SJSA1 (cell line): ENCODE results near the gene RAMP3. TPM values are rescaled to one million over a fixed set of nuclear protein-coding genes. Genes with fewer than 3 reads are reported as not detected.

Experiments used
- DNase-seq, 2 experiments: peaks; one replicate each; pipeline ENCODE4 v3.0.0-alpha.2; 2015 to 2020; ENCODE audit warnings: low spot score in 2 of 2, low read depth in 1 of 2
- H3K27ac ChIP-seq: fragments of 250-450 bp; sonication (Bioruptor Pico); 2 replicates; pipeline ENCODE4 v1.5.1; 2020; ENCODE audit warnings: mild to moderate bottlenecking, moderate library complexity
- H3K27me3 ChIP-seq: fragments of 250-450 bp; sonication (Bioruptor Pico); replicated peaks from 2 replicates; pipeline ENCODE4 v1.5.1; 2020; ENCODE audit warnings: mild to moderate bottlenecking, moderate library complexity
- H3K36me3 ChIP-seq: fragments of 250-450 bp; sonication (Bioruptor Pico); 2 replicates; pipeline ENCODE4 v1.5.1; 2020; ENCODE audit warnings: mild to moderate bottlenecking
- H3K4me1 ChIP-seq: fragments of 250-450 bp; sonication (Bioruptor Pico); replicated peaks from 2 replicates; pipeline ENCODE4 v1.6.1; 2021; ENCODE audit warnings: mild to moderate bottlenecking
- H3K4me3 ChIP-seq: fragments of 250-450 bp; sonication (Bioruptor Pico); 2 replicates; pipeline ENCODE4 v1.5.1; 2020; ENCODE audit warnings: mild to moderate bottlenecking
- H3K9me3 ChIP-seq: fragments of 250-450 bp; sonication (Bioruptor Pico); replicated peaks from 2 replicates; pipeline ENCODE4 v1.5.1; 2020; ENCODE audit warnings: mild to moderate bottlenecking
- total RNA-seq: library from RNA; depleted of rRNA; stranded (reverse); fragments of >200 nt; shearing (Covaris generic); gene quantifications from 2 replicates; pipeline ENCODE4 v1.2.3, GENCODE V29; 2014

Gene RAMP3
- total RNA-seq, 1 experiment from 2014 or later = not detected

- no peaks in the 10 kb centered on the region for H3K36me3 ChIP-seq
- peaks cover 25% of the 10 kb centered on the region for H3K27me3 ChIP-seq
- no peak for DNase-seq
- H3K9me3 ChIP-seq = no peaks in the 10 kb centered on the region
- no peak overlapping the region for H3K4me3 ChIP-seq
- no peaks in the 10 kb centered on the region for H3K4me1 ChIP-seq
- H3K27ac ChIP-seq = no peak overlapping the region
Measured at GRCh38 chr7:45211066-45211465, 53.5 kb downstream of the RAMP3 start.

DNA sequence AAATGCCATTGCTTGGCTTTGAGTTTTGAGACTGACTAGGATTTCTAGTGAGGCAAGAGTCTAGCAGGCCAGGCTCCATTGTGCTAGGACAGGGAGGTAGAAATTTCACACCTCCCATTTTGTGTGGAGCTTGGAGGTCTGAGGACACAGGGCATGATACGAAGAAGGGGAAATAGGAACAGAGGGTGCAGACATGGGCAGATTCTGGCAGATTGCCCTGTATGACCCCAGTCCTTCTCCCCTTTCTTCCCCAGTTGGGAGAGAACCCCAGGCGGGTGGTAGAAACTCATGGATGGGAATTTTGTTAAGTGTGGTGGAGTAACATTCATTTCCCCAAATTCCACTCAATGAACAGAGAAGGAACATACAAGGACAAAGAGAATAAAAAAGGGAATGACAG, 54.4 kb downstream of the RAMP3 start:
- DNase-seq = no peak

DNA sequence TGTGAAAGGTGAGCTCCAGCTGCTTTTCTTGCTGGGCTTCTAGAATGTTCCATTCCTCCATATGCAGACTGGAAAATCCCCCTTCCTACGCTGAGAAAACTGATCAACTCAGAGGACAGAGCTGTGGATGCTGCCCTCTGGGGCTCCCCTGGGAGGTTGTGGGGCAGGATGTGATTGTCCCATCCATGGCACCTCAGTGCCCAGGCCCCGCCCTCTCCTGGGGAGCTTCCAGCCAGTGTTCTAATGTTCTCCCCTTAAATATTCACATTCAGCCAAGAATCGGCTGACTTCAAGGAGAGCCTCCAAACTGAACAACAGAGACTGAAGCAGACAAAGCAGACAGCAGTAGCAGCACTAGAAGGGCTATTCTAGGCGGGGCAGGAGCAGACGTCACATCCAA, 55.0 kb downstream of the RAMP3 start:
- no peaks in the 10 kb centered on the region for H3K36me3 ChIP-seq
- H3K27me3 ChIP-seq = peaks cover 34% of the 10 kb centered on the region

More for the DNA sequence above, 54.4 kb downstream of the RAMP3 start:
- Histone ChIP-seq H3K4me3 (no peak overlapping the region), H3K27me3 (peaks cover 34% of the 10 kb centered on the region), H3K4me1 (no peaks in the 10 kb centered on the region), H3K27ac (no peak overlapping the region), H3K36me3 (no peaks in the 10 kb centered on the region), H3K9me3 (no peaks in the 10 kb centered on the region)

GRCh38 chr7:45215601-45216062, 58.0 kb downstream of the RAMP3 start:
- no peaks in the 10 kb centered on the region for H3K9me3 ChIP-seq
- no peaks in the 10 kb centered on the region for H3K4me1 ChIP-seq
- DNase-seq = no peak
- no peak overlapping the region for H3K27ac ChIP-seq
- H3K4me3 ChIP-seq = no peak overlapping the region
- no peaks in the 10 kb centered on the region for H3K36me3 ChIP-seq
- peaks cover 35% of the 10 kb centered on the region for H3K27me3 ChIP-seq

More for the DNA sequence above, 55.0 kb downstream of the RAMP3 start:
- DNase-seq = no peak
- H3K9me3 ChIP-seq = no peaks in the 10 kb centered on the region
- H3K4me1 ChIP-seq = no peaks in the 10 kb centered on the region
- H3K4me3 ChIP-seq = no peak overlapping the region
- no peak overlapping the region for H3K27ac ChIP-seq

GRCh38 chr7:45216181-45216580, 58.6 kb downstream of the RAMP3 start:
- peaks cover 38% of the 10 kb centered on the region for H3K27me3 ChIP-seq
- H3K36me3 ChIP-seq = no peaks in the 10 kb centered on the region
- DNase-seq = no peak
- no peaks in the 10 kb centered on the region for H3K4me1 ChIP-seq
- H3K4me3 ChIP-seq = no peak overlapping the region
- H3K27ac ChIP-seq = no peak overlapping the region
- no peaks in the 10 kb centered on the region for H3K9me3 ChIP-seq

GRCh38 chr7:45216622-45217165, 59.1 kb downstream of the RAMP3 start:
- no peaks in the 10 kb centered on the region for H3K36me3 ChIP-seq
- no peak for DNase-seq
- H3K27ac ChIP-seq = no peak overlapping the region
- no peaks in the 10 kb centered on the region for H3K9me3 ChIP-seq
- H3K4me1 ChIP-seq = no peaks in the 10 kb centered on the region
- no peak overlapping the region for H3K4me3 ChIP-seq
- H3K27me3 ChIP-seq = peaks cover 38% of the 10 kb centered on the region

DNA sequence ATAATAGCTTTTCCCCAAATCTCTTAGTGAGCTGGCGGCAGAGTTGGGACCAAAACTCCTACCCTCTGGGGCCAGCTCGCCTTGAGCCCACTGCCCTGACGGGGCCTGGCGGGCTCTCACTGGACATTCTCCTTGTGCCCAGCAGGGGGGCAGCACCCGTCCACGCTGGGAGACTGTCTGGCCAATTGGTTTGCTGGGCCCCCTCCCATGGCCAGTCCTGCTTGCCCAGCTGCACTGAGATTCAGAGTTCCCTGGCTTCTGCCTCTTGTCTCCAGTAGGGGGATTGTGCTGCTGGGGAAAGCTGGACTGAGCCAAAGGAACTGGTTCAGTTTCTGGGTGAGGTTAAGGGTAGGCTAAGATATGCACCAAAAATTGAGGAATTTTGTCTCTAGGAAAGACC, 59.8 kb downstream of the RAMP3 start:
- H3K27me3 ChIP-seq = peaks cover 38% of the 10 kb centered on the region
- H3K4me3 ChIP-seq = no peak overlapping the region
- H3K27ac ChIP-seq = no peak overlapping the region
- no peaks in the 10 kb centered on the region for H3K4me1 ChIP-seq
- no peaks in the 10 kb centered on the region for H3K36me3 ChIP-seq
- H3K9me3 ChIP-seq = no peaks in the 10 kb centered on the region
- no peak for DNase-seq

DNA sequence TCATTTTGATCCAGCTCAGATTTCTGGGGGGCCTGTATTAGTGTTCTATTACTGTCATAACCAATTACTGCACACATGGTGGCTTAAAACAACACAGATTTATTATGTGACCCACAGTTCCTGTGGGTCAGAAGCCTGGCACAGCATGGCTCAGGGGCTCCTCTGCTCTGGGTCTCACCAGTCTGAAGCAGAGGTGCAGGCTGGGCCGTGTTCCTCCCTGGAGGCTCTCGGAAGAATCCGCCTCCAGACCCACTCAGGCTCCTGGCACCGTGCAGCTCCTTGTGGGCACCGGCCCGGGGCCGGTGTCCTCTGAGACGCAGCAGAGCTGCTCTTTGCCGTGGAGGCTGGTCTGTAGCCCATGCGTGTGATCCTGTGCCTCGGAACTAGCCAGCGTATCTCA, 61.5 kb downstream of the RAMP3 start:
- Histone ChIP-seq H3K27me3 (peaks cover 37% of the 10 kb centered on the region), H3K4me3 (no peak overlapping the region), H3K9me3 (no peaks in the 10 kb centered on the region), H3K27ac (no peak overlapping the region), H3K36me3 (no peaks in the 10 kb centered on the region), H3K4me1 (no peaks in the 10 kb centered on the region)
- peak in 1 of 2 experiments; percentile 37 for DNase-seq

DNA sequence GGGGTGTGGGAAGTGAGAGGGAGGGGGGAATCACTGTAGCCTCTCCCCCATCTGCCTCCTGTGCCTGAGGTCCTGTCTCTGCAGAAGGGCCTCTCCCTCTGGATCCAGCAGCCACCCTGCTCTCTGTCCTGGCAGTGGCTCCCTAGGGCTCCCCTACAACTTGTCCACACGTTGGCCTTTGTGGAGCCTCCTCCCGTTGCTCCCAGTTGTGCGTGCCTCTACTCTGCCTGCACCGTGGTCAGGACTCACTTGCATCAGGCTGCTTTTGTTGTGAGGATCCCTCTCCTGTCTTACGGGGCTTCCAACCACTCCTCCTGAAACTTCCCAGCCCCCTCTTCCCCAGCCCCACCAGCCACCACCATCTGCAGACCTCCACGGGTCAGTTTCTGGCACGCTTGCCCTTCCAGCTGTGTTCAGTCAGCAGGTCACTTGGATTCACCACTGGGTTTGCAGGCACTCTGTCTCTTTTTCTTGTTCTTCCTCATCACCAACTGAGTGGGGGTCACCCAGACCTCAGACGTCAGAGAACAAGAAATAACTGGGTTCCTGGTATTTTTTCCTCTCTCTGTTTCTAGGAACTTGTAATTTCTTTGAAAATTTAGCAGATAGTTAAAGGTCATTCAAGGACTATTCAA, 62.3 kb downstream of the RAMP3 start:
- no peak overlapping the region for H3K4me3 ChIP-seq
- no peaks in the 10 kb centered on the region for H3K36me3 ChIP-seq
- peak in 1 of 2 experiments; percentile 24 for DNase-seq
- no peaks in the 10 kb centered on the region for H3K4me1 ChIP-seq
- H3K27me3 ChIP-seq = peaks cover 31% of the 10 kb centered on the region
- no peaks in the 10 kb centered on the region for H3K9me3 ChIP-seq
- H3K27ac ChIP-seq = no peak overlapping the region

DNA sequence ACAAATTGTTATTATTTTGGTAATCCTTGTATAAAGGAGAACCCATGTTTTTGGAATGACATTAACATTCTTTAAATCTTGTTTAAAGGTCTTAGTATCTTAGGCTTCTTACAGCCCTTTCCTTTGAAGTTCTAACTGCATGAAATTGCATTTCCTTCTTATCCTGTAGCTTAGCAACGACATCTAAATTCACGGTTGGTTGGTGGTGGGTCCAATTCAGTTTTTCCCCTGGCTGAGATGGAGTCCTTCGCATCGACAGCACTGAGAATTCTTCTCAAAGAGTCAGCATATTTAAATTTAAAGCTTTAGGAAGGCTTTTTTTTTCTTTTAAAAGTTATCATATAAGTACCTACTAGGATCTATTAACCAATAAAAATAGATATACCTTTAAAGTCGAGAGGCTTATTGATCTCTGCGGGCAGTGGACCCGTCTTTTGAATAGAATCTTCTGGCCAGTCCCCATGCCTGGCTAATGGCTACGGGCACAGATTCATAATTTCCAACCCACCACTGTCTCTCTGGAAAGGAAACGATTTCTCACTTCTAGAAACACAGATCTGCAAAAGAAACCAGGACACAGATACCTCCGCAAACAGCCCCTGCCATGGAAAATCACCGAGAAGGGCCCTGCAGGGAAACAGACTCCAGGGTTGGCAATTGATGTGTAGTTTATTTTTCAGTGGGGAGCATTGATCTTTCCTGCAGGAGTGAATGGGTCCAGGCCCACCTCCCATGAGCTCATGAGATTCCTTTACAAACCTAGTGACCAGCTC, 63.4 kb downstream of the RAMP3 start:
- H3K36me3 ChIP-seq = no peaks in the 10 kb centered on the region
- peaks cover 22% of the 10 kb centered on the region; the same call in 1 of the 2 replicates for H3K27me3 ChIP-seq
- no peak overlapping the region for H3K4me3 ChIP-seq
- no peaks in the 10 kb centered on the region for H3K9me3 ChIP-seq
- no peak overlapping the region for H3K27ac ChIP-seq
- H3K4me1 ChIP-seq = no peaks in the 10 kb centered on the region
- DNase-seq = no peak

DNA sequence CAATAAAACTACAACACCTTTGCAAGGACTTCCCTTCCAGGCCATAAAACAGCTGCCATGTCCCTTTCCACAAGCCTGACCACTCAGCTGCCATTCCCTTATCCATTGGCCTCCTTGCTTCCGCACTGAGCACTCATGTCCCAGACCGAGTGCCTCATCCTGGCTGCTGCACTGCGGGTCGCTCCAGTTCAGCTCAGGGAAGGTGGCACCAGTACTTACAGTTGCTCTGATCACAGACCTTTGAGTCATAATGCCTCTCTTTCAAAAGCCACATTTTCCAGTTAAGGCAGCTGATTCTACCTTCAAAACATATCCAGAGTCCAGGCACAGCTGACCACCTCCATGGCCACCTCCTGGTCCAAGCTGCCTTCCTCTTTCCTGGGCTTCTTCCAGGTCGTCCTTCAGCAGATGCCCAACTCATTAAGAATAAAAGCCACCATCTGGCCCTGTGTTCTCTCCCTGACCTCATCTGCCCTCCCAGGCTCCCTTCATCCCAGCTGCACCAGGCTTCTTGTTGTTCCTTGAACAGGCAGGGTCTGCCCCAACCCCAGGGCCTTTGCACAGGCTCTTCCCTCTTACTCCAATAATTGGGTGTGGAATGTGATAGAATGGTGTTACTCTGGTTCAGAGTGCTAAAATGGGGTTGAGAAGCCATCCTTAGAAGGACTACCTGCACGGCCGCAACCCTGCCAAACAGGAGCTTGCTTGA, 64.5 kb downstream of the RAMP3 start:
- Histone ChIP-seq H3K36me3 (no peaks in the 10 kb centered on the region), H3K27me3 (peaks cover 12% of the 10 kb centered on the region; the same call in 1 of the 2 replicates), H3K4me3 (no peak overlapping the region), H3K4me1 (no peaks in the 10 kb centered on the region), H3K9me3 (no peaks in the 10 kb centered on the region), H3K27ac (no peak overlapping the region)
- DNase-seq = no peak

GRCh38 chr7:45223078-45223477, 65.5 kb downstream of the RAMP3 start:
- Histone ChIP-seq H3K4me3 (no peak overlapping the region), H3K27me3 (0 out of 2 replicates have a peak, but pooled peaks cover 8% of the 10 kb centered on the region), H3K9me3 (no peaks in the 10 kb centered on the region), H3K4me1 (no peaks in the 10 kb centered on the region), H3K27ac (no peak overlapping the region), H3K36me3 (no peaks in the 10 kb centered on the region)
- no peak for DNase-seq

DNA sequence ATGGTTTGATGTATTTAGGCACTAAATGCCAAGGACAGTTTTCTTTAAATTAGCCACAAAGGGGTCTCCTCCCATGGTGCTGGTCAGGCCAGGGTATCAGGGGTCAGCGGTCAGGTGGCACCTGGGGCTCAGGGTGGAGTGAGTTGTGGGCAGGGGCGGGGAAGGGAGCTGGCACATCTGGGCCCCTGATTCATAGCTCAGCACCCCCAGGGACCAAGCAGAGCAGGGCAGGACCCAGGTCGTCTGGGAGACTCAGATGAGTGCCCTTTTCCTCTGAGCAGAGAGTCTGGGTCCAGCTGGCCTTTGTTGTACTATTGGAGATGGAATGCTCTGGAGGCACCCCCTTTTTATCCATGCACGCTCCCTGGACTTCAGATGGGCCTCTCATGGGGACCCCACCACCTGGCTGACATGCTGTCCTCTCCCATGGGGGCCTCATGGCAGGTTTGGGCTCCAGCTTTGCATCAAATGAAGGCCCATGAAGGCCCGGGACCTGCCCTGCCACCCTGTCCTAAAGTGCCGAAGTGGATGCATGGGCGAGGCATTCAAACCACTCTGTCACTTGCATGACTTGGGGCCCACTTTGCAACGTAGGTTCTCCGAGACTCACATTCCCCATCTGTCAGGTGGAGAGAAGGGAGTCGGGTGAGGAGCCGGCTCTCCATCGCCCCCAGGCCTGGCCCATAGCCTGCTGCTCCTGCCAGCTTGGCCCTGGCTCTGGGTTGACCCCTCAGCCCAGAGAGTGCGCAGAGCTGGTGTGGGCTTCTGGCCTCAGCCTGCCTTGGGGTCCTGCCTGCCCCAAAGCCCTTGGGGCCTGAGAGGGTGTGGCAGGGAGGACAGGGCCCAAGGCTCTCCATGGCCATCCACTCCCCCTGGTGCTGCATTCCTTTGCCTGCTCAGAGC, 66.4 kb downstream of the RAMP3 start:
- H3K27ac ChIP-seq = no peak overlapping the region
- 0 out of 2 replicates have a peak, but pooled peaks cover 4% of the 10 kb centered on the region for H3K27me3 ChIP-seq
- H3K4me1 ChIP-seq = no peaks in the 10 kb centered on the region
- H3K36me3 ChIP-seq = no peaks in the 10 kb centered on the region
- no peak overlapping the region for H3K4me3 ChIP-seq
- no peak for DNase-seq
- H3K9me3 ChIP-seq = no peaks in the 10 kb centered on the region
